Measurements from ENCODE around the gene HORMAD2. TPM values are rescaled to one million over a fixed set of nuclear protein-coding genes. Genes with fewer than 3 reads are reported as not detected.

HORMAD2 gene
- polyA plus RNA-seq, 1 of the 3 experiments (the other 2 are of a cell fraction) = not detected

DNA sequence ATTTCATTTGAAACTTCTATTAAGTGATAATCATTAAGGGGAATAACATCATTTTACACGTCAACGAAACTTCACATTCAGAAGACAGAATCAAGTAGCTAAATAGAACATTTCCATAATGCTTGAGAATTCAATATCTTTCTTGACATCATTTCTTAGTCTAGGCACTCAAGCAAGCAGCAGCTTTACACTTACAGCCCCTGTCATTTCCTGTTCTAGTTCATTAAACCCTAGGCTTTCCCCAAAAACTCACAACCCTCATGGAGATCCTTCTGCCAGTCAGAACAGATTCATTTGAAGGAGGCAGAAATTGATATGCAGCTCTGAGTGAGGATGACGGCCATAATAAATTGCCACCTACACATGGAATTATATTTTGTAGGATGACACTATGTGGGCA lies 5.3 kb upstream of the HORMAD2 start:
- no peaks in the 10 kb centered on the region for H3K36me3 ChIP-seq (replicated peaks in 1 of 2; ENCODE audit: control insufficient read depth in 1 of 2, insufficient read depth in 2 of 2, low read length in 1 of 2)
- H3K9ac ChIP-seq = no peak overlapping the region
- no peak for DNase-seq
- no peaks in the 10 kb centered on the region for H3K9me3 ChIP-seq
- H3K27ac ChIP-seq (ENCODE audit: low read depth in 2 of 2, low read length in 1 of 2) = no peak overlapping the region
- H3F3A ChIP-seq (replicated peaks; ENCODE audit: insufficient read depth) = no peaks in the 10 kb centered on the region
- H3K9me2 ChIP-seq = no peaks in the 10 kb centered on the region
- ChIA-PET CTCF (interaction anchor here (0.7 to 5.8 kb wide), 6 partner anchors 10 to 1468 kb away, joined by 3 to 52 read pairs (median 5); no protein-coding TSS in a partner anchor), POLR2A (no interaction called here)
- peaks cover 0 to 2% of the 10 kb centered on the region in 2 experiments; a peak in 1 of 4 replicates for H3K4me1 ChIP-seq (ENCODE audit: control insufficient read depth in 1 of 2, insufficient read depth in 2 of 2, low read depth in 1 of 2, low read length in 1 of 2)
- TF ChIP-seq YY1 (IDR thresholded peaks at IDR 0.05; ENCODE audit: low read depth) = no peak
- TF ChIP-seq SMC3 (IDR thresholded peaks at IDR 0.05; ENCODE audit: low read depth, low read length) = no peak
- H3K4me2 ChIP-seq = no peak overlapping the region
- no peaks in the 10 kb centered on the region for H4K20me1 ChIP-seq (ENCODE audit: insufficient read depth)
- H3K4me3 ChIP-seq (ENCODE audit: low read depth in 2 of 2, low read length in 1 of 2) = no peak overlapping the region
- WGBS (ENCODE audit: low lambda C conversion rate) = 78% methylated on average over 3 of the region's 3 CpGs
- no peak overlapping the region for H2AFZ ChIP-seq (ENCODE audit: low read depth)
- no peaks in the 10 kb centered on the region for H3K79me2 ChIP-seq (ENCODE audit: insufficient read depth)
- peaks cover 21% of the 10 kb centered on the region; the same call in 1 of the 2 replicates for H3K27me3 ChIP-seq (ENCODE audit: insufficient read depth)

DNA sequence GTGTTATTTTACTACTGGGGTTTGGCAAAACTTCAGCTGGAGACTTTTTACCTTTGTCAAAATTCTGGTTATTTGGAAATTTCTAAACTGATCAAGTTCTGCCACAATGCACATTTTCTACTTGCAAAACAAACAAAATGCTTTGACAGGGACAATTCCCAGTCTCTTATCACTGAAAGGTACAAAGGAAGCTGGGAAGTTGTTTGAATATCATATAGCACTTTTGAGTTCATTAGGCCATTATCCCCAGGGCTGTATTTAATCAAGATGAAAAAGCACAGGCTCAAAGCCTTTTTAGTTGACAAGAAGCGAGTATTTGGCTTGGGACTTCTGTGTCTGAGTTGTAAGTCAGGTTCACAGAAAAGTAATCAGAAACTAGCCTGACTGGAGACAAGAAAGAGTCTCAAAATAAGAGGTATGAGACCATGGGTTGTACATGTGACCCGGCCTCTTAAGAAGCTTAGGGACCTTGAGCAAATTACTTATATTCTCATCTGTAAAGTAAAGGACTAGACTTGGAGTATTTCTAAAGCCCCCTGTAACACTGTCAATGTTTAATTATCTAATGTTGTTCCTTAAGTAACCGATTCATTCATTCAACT lies 2.9 kb upstream of the HORMAD2 start:
- TF ChIP-seq GATA2 (CRISPR knock-in tag; IDR thresholded peaks at IDR 0.05) (peak; percentile 47; the same call in 1 of the 2 replicates), NFIC (IDR thresholded peaks at IDR 0.05; ENCODE audit: borderline replicate concordance) (no peak)
- WGBS (ENCODE audit: low lambda C conversion rate) = 64% methylated on average over 3 of the region's 3 CpGs

DNA sequence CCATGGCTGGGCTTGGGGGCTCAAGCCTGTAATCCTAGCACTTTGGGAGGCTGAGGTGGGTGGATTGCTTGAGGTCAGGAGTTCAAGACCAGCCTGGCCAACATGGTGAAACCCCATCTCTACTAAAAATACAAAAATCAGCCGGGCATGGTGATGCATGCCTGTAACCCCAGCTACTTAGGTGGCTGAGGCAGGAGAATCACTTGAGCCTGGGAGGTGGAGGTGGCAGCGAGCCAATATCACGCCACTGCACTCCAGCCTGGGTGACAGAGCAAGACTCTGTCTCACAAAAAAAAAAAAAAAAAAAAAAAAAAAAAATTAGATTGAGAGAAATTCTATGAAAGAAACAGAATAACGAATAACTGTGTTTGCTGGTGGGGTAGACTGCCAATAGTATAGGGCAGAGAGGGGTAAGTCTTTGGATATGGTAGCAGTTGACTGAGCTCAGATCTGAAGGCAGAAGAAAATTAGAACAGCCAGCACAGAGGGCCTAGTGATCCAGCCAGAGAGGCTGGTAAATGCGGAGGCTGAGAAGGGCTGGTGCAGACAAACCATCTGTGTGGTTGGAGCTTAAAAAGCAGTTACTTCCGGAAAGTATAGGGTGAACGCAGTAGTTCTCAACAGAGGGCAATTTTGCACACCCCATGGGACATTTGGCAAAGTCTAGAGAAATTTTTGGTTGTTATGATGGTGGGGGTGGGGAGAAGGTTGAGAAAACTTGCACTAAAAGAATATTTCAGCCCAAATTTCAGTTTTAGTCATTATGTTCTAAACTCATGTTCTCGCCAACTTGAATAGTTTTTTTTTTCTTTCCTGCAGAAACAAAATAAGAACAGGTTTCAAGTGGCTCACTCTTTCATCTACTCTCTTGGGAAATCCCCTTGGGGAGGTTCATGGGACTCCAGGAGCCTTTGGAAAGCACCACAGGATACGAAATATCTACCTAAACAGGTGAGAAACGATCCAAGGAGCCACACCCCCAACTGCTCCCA lies 1.6 kb upstream of the HORMAD2 start:
- TF ChIP-seq, protein P1, sequence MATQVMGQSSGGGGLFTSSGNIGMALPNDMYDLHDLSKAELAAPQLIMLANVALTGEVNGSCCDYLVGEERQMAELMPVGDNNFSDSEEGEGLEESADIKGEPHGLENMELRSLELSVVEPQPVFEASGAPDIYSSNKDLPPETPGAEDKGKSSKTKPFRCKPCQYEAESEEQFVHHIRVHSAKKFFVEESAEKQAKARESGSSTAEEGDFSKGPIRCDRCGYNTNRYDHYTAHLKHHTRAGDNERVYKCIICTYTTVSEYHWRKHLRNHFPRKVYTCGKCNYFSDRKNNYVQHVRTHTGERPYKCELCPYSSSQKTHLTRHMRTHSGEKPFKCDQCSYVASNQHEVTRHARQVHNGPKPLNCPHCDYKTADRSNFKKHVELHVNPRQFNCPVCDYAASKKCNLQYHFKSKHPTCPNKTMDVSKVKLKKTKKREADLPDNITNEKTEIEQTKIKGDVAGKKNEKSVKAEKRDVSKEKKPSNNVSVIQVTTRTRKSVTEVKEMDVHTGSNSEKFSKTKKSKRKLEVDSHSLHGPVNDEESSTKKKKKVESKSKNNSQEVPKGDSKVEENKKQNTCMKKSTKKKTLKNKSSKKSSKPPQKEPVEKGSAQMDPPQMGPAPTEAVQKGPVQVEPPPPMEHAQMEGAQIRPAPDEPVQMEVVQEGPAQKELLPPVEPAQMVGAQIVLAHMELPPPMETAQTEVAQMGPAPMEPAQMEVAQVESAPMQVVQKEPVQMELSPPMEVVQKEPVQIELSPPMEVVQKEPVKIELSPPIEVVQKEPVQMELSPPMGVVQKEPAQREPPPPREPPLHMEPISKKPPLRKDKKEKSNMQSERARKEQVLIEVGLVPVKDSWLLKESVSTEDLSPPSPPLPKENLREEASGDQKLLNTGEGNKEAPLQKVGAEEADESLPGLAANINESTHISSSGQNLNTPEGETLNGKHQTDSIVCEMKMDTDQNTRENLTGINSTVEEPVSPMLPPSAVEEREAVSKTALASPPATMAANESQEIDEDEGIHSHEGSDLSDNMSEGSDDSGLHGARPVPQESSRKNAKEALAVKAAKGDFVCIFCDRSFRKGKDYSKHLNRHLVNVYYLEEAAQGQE (IDR thresholded peaks at IDR 0.05; ENCODE audit: low read depth, low read length) = no peak
- TF ChIP-seq MXI1 (IDR thresholded peaks at IDR 0.05; ENCODE audit: low read depth, low read length) = no peak
- TF ChIP-seq NFIC (IDR thresholded peaks at IDR 0.05; ENCODE audit: borderline replicate concordance) = no peak
- no peak for TF ChIP-seq YY1 (IDR thresholded peaks at IDR 0.05; ENCODE audit: low read depth)
- TF ChIP-seq, protein P2, sequence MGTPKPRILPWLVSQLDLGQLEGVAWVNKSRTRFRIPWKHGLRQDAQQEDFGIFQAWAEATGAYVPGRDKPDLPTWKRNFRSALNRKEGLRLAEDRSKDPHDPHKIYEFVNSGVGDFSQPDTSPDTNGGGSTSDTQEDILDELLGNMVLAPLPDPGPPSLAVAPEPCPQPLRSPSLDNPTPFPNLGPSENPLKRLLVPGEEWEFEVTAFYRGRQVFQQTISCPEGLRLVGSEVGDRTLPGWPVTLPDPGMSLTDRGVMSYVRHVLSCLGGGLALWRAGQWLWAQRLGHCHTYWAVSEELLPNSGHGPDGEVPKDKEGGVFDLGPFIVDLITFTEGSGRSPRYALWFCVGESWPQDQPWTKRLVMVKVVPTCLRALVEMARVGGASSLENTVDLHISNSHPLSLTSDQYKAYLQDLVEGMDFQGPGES (IDR thresholded peaks at IDR 0.05; ENCODE audit: low read depth, low read length) = no peak
- no peak for TF ChIP-seq TAF1 (IDR thresholded peaks at IDR 0.05; ENCODE audit: borderline replicate concordance, low read depth, low read length)
- no peak for TF ChIP-seq CHD2 (IDR thresholded peaks at IDR 0.05; ENCODE audit: low read length, partially characterized antibody)
- TF ChIP-seq EP300 (IDR thresholded peaks at IDR 0.05; ENCODE audit: borderline replicate concordance in 1 of 2, low read depth in 1 of 2, low read length in 1 of 2) = no peak
- TF ChIP-seq, protein P3, sequence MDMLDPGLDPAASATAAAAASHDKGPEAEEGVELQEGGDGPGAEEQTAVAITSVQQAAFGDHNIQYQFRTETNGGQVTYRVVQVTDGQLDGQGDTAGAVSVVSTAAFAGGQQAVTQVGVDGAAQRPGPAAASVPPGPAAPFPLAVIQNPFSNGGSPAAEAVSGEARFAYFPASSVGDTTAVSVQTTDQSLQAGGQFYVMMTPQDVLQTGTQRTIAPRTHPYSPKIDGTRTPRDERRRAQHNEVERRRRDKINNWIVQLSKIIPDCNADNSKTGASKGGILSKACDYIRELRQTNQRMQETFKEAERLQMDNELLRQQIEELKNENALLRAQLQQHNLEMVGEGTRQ (IDR thresholded peaks at IDR 0.05; ENCODE audit: borderline replicate concordance, low read depth, low read length) = no peak
- POLR2A ChIA-PET = no interaction called here
- no peak overlapping the region for H3K27ac ChIP-seq (ENCODE audit: low read depth in 2 of 2, low read length in 1 of 2)
- H3K9me3 ChIP-seq = no peaks in the 10 kb centered on the region
- no peaks in the 10 kb centered on the region for H4K20me1 ChIP-seq (ENCODE audit: insufficient read depth)
- H3K79me2 ChIP-seq (ENCODE audit: insufficient read depth) = no peaks in the 10 kb centered on the region
- H3K4me3 ChIP-seq (ENCODE audit: low read depth in 2 of 2, low read length in 1 of 2) = no peak overlapping the region
- no peak for DNase-seq
- H3F3A ChIP-seq (replicated peaks; ENCODE audit: insufficient read depth) = no peaks in the 10 kb centered on the region
- H2AFZ ChIP-seq (ENCODE audit: low read depth) = no peak overlapping the region
- H3K9ac ChIP-seq = no peak overlapping the region
- WGBS (ENCODE audit: low lambda C conversion rate) = 83% methylated on average over 10 of the region's 10 CpGs
- no peak overlapping the region for H3K4me2 ChIP-seq
- no peaks in the 10 kb centered on the region for H3K9me2 ChIP-seq
- CTCF ChIA-PET = interaction anchor here (1.3 to 5.8 kb wide), 5 partner anchors 10 to 453 kb away, joined by 3 to 52 read pairs (median 4); no protein-coding TSS in a partner anchor
- H3K36me3 ChIP-seq (replicated peaks in 1 of 2; ENCODE audit: control insufficient read depth in 1 of 2, insufficient read depth in 2 of 2, low read length in 1 of 2) = no peaks in the 10 kb centered on the region
- peaks cover 21% of the 10 kb centered on the region; the same call in 1 of the 2 replicates for H3K27me3 ChIP-seq (ENCODE audit: insufficient read depth)
- peaks cover 0 to 2% of the 10 kb centered on the region in 2 experiments; a peak in 1 of 4 replicates for H3K4me1 ChIP-seq (ENCODE audit: control insufficient read depth in 1 of 2, insufficient read depth in 2 of 2, low read depth in 1 of 2, low read length in 1 of 2)

More for the DNA sequence above, 2.9 kb upstream of the HORMAD2 start:
- POLR2A ChIA-PET = interaction anchor here (0.5 kb wide), 1 partner anchor 439 kb away, joined by 4 read pairs; no protein-coding TSS in a partner anchor
- peaks cover 0 to 2% of the 10 kb centered on the region in 2 experiments; a peak in 1 of 4 replicates for H3K4me1 ChIP-seq (ENCODE audit: control insufficient read depth in 1 of 2, insufficient read depth in 2 of 2, low read depth in 1 of 2, low read length in 1 of 2)
- H3K36me3 ChIP-seq (replicated peaks in 1 of 2; ENCODE audit: control insufficient read depth in 1 of 2, insufficient read depth in 2 of 2, low read length in 1 of 2) = no peaks in the 10 kb centered on the region
- H3K27ac ChIP-seq (ENCODE audit: low read depth in 2 of 2, low read length in 1 of 2) = no peak overlapping the region
- no peaks in the 10 kb centered on the region for H3K79me2 ChIP-seq (ENCODE audit: insufficient read depth)
- DNase-seq = peak; percentile 42
- CTCF ChIA-PET = interaction anchor here (0.6 to 5.8 kb wide), 7 partner anchors 12 to 452 kb away, joined by 3 to 52 read pairs (median 4); no protein-coding TSS in a partner anchor
- no peaks in the 10 kb centered on the region for H3K9me3 ChIP-seq
- no peaks in the 10 kb centered on the region for H3F3A ChIP-seq (replicated peaks; ENCODE audit: insufficient read depth)
- no peaks in the 10 kb centered on the region for H4K20me1 ChIP-seq (ENCODE audit: insufficient read depth)
- H3K9ac ChIP-seq = no peak overlapping the region
- H3K4me3 ChIP-seq (ENCODE audit: low read depth in 2 of 2, low read length in 1 of 2) = no peak overlapping the region
- H2AFZ ChIP-seq (ENCODE audit: low read depth) = no peak overlapping the region
- H3K9me2 ChIP-seq = no peaks in the 10 kb centered on the region
- H3K4me2 ChIP-seq = no peak overlapping the region
- peaks cover 21% of the 10 kb centered on the region; the same call in 1 of the 2 replicates for H3K27me3 ChIP-seq (ENCODE audit: insufficient read depth)
